ENCODE data around the gene PDCD5. TPM values are rescaled to one million over a fixed set of nuclear protein-coding genes. Genes with fewer than 3 reads are reported as not detected.
"Not testable (repeated sequence)": the region's sequence is repeated elsewhere in the genome, so short reads cannot be mapped to it uniquely, and the experiment has no call there.

The PDCD5 gene
- total and polyA plus RNA-seq, 2 donors (not counting 3 experiments of a cell fraction or from before 2014, with no cell fraction given): 51.7 to 154 TPM

DNA sequence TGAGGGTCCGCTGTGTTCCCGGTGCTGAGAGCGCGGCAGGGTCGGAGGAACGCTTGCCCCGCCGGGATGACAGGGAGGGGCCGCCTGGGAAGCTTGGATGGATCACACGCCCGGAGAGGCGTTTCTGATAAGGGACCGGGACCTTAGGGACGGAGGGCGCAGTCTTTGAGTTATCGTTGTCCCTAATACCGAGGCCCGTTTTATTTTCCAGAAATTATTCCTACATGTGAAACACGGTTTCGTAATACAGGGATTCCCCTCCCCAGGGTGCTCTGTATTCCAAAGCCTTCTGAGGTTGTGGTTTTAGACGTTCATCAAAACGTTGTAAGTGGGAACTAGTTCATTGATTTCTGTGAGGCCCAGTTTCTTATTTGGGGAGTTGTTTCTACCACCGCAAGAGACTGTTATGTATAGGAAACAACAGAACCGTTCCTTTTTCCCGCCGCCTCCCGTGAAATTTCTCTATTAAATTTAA is 752 bp downstream of the PDCD5 start:
- Histone ChIP-seq H3K4me2 (ENCODE audit: insufficient read depth, low read length) (peak overlapping the region; percentile 82), H3K4me1 (ENCODE audit: control insufficient read depth, extremely low read depth, insufficient read depth, low read length) (peaks cover 11% of the 10 kb centered on the region), H3K27ac (ENCODE audit: insufficient read depth, low read depth, low read length) (peak overlapping the region; percentile 48), H3K9ac (replicated peaks; ENCODE audit: extremely low read depth, insufficient read depth, low read length) (peak overlapping the region; percentile 66), H2AFZ (ENCODE audit: low read depth, low read length) (peak overlapping the region; percentile 52), H3K9me3 (replicated peaks; ENCODE audit: control insufficient read depth, insufficient read depth, low read length) (no peaks in the 10 kb centered on the region), H3K9me1 (replicated peaks; ENCODE audit: control insufficient read depth, extremely low read depth, insufficient read depth, low read length) (no peaks in the 10 kb centered on the region), H4K20me1 (replicated peaks; ENCODE audit: control insufficient read depth, extremely low read depth, insufficient read depth, low read length) (no peaks in the 10 kb centered on the region), H3K27me3 (ENCODE audit: control insufficient read depth in 2 of 2, insufficient read depth in 2 of 2, low read length in 2 of 2) (no peaks in the 10 kb centered on the region), H3K4me3 (replicated peaks in 1 of 3; ENCODE audit: insufficient read depth in 1 of 3, low read depth in 1 of 3, low read length in 3 of 3) (peak overlapping the region; percentile 57 to 83 (median 74)), H3K79me2 (ENCODE audit: control insufficient read depth, insufficient read depth, low read length) (peaks cover 26% of the 10 kb centered on the region), H3K36me3 (ENCODE audit: control insufficient read depth in 2 of 2, extremely low read depth in 1 of 2, insufficient read depth in 2 of 2, low read length in 2 of 2) (peaks cover 6 to 14% of the 10 kb centered on the region in 2 experiments)
- DNase-seq (ENCODE audit: low read depth, low spot score) (peak; percentile 39), FAIRE-seq (peak; percentile 72)
- CTCF ChIA-PET: interaction anchor here (1.0 to 3.0 kb wide), 2 partner anchors 15 to 18 kb away, joined by 4 to 18 read pairs; no protein-coding TSS in a partner anchor
- TF ChIP-seq GATA2 (IDR thresholded peaks at IDR 0.05; ENCODE audit: insufficient read depth, insufficient read length, low read depth, low read length) (no peak), FOS (IDR thresholded peaks at IDR 0.05; ENCODE audit: borderline replicate concordance, insufficient read depth, low read length) (no peak), POLR2AphosphoS5 (IDR thresholded peaks at IDR 0.05; ENCODE audit: insufficient read depth, low read depth, low read length) (no peak), EZH2 (IDR thresholded peaks at IDR 0.05; ENCODE audit: borderline replicate concordance, low read depth, low read length, severe bottlenecking) (no peak), POLR2A (IDR thresholded peaks at IDR 0.05; ENCODE audit: low read depth, low read length) (no peak), JUN (IDR thresholded peaks at IDR 0.05; ENCODE audit: borderline replicate concordance, insufficient read depth, insufficient read length, low read depth) (no peak), MYC (IDR thresholded peaks at IDR 0.05; ENCODE audit: low read depth, low read length) (no peak)
- TF ChIP-seq, protein P1, sequence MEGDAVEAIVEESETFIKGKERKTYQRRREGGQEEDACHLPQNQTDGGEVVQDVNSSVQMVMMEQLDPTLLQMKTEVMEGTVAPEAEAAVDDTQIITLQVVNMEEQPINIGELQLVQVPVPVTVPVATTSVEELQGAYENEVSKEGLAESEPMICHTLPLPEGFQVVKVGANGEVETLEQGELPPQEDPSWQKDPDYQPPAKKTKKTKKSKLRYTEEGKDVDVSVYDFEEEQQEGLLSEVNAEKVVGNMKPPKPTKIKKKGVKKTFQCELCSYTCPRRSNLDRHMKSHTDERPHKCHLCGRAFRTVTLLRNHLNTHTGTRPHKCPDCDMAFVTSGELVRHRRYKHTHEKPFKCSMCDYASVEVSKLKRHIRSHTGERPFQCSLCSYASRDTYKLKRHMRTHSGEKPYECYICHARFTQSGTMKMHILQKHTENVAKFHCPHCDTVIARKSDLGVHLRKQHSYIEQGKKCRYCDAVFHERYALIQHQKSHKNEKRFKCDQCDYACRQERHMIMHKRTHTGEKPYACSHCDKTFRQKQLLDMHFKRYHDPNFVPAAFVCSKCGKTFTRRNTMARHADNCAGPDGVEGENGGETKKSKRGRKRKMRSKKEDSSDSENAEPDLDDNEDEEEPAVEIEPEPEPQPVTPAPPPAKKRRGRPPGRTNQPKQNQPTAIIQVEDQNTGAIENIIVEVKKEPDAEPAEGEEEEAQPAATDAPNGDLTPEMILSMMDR (IDR thresholded peaks at IDR 0.05; ENCODE audit: extremely low read depth in 1 of 2, insufficient read depth in 1 of 2, low read depth in 1 of 2, low read length in 2 of 2): no peak
- TF ChIP-seq, protein P2, sequence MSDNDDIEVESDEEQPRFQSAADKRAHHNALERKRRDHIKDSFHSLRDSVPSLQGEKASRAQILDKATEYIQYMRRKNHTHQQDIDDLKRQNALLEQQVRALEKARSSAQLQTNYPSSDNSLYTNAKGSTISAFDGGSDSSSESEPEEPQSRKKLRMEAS (IDR thresholded peaks at IDR 0.05; ENCODE audit: insufficient read depth, insufficient read length): no peak
- dilution Hi-C loops (cut with MboI; ENCODE audit: extremely low pct_ligation_motif_present, low sequenced_read_pairs): no loop called here
- POLR2A ChIA-PET: no interaction called here
- BruUV-seq (replicated peaks): no TSS peak
- intact Hi-C loops (cut with micrococcal nuclease): loop anchor here (1.0 to 2.0 kb wide), 3 partner anchors 94 to 235 kb away; partner anchors contain the start of genes ANKRD27, DPY19L3 and RGS9BP

DNA sequence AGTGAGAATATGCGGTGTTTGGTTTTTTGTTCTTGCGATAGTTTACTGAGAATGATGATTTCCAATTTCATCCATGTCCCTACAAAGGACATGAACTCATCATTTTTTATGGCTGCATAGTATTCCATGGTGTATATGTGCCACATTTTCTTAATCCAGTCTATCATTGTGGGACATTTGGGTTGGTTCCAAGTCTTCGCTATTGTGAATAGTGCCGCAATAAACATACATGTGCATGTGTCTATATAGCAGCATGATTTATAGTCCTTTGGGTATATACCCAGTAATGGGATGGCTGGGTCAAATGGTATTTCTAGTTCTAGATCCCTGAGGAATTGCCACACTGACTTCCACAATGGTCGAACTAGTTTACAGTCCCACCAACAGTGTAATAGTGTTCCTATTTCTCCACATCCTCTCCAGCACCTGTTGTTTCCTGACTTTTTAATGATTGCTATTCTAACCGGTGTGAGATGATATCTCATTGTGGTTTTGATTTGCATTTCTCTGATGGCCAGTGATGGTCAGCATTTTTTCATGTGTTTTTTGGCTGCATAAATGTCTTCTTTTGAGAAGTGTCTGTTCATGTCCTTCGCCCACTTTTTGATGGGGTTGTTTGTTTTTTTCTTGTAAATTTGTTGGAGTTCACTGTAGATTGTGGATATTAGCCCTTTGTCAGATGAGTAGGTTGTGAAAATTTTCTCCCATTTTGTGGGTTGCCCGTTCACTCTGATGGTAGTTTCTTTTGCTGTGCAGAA is 6.9 kb downstream of the PDCD5 start:
- H4K20me1 ChIP-seq (replicated peaks; ENCODE audit: control insufficient read depth, extremely low read depth, insufficient read depth, low read length); intact Hi-C loops (cut with micrococcal nuclease); H3K4me2 ChIP-seq (ENCODE audit: insufficient read depth, low read length); dilution Hi-C loops (cut with MboI; ENCODE audit: extremely low pct_ligation_motif_present, low sequenced_read_pairs); H3K27me3 ChIP-seq (ENCODE audit: control insufficient read depth in 2 of 2, insufficient read depth in 2 of 2, low read length in 2 of 2); BruUV-seq (replicated peaks); H3K9ac ChIP-seq (replicated peaks; ENCODE audit: extremely low read depth, insufficient read depth, low read length); H2AFZ ChIP-seq (ENCODE audit: low read depth, low read length); FAIRE-seq; H3K4me3 ChIP-seq (replicated peaks in 1 of 3; ENCODE audit: insufficient read depth in 1 of 3, low read depth in 1 of 3, low read length in 3 of 3); H3K9me3 ChIP-seq (replicated peaks; ENCODE audit: control insufficient read depth, insufficient read depth, low read length); CTCF ChIA-PET; H3K9me1 ChIP-seq (replicated peaks; ENCODE audit: control insufficient read depth, extremely low read depth, insufficient read depth, low read length); POLR2A ChIA-PET; H3K27ac ChIP-seq (ENCODE audit: insufficient read depth, low read depth, low read length); H3K4me1 ChIP-seq (ENCODE audit: control insufficient read depth, extremely low read depth, insufficient read depth, low read length); DNase-seq (ENCODE audit: low read depth, low spot score): not testable (repeated sequence)
- Histone ChIP-seq H3K36me3 (ENCODE audit: control insufficient read depth in 2 of 2, extremely low read depth in 1 of 2, insufficient read depth in 2 of 2, low read length in 2 of 2) (peaks cover 6 to 17% of the 10 kb centered on the region in 2 experiments), H3K79me2 (ENCODE audit: control insufficient read depth, insufficient read depth, low read length) (peaks cover 10% of the 10 kb centered on the region)
